HG02798 (cell line): ENCODE measurements around the gene ERP27.
A peak's percentile ranks its signal among the peaks of the same experiment; 100 is the strongest.

Experiments
- ATAC-seq: cut with Tn5 transposase; IDR thresholded peaks from one replicate; pipeline ENCODE4 v1.9.1; 2021; ENCODE audit warnings: mild to moderate bottlenecking; ENCODE audit not compliant: unreplicated experiment, poor library complexity

The ERP27 gene

DNA sequence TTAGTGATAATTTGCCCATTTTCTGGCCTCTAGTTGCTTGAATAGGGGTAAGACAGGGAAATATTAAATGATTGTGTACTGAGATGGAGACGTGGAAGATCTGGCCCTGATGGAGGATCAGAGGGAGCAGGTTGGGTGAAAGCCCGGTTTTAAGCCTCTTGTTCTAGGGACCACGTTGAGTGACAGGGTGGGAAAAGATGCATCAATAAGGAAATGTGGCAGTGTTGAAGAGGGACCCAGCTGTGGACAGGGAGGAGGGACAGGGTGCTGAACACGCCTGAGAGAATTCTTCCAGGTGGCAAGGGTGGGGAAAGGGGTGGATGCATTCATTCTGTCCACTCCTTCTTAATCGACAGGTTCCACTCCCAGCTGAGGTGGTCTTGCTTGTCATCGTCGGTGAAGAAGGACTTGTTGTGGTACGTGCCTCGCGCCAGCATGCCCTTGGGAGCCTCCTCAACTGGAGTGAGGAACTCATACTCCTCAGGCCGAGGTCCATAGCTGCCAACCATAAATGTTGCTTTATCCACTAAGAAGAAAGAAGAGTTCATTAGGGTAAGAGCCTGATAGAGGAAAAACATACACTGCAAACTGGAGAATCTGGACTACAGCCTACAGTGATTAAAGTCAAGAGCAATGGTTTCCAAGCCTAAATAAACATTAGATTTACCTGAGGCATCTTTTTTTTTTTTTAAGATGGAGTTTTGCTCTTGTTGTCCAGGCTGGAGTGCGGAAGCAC, 4.0 kb upstream of the ERP27 start:
- ATAC-seq, result no peak

DNA sequence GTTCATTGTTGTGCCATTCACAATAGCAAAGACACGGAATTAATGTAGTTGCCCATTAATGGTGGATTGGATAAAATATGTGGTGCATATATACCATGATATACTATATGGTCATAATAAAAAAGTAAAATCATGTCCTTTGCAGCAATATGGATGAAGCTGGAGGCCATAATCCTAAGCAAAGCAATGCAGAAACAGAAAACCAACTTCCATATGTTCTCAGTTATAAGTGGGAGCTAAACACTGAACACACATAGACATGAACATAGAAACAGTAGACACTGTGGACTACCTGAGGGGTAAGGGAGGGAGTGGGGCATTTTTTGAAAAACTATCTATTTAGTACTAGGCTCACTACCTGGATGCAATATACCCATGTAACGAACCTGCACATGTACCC, 3.0 kb upstream of the ERP27 start:
- ATAC-seq, result no peak

DNA sequence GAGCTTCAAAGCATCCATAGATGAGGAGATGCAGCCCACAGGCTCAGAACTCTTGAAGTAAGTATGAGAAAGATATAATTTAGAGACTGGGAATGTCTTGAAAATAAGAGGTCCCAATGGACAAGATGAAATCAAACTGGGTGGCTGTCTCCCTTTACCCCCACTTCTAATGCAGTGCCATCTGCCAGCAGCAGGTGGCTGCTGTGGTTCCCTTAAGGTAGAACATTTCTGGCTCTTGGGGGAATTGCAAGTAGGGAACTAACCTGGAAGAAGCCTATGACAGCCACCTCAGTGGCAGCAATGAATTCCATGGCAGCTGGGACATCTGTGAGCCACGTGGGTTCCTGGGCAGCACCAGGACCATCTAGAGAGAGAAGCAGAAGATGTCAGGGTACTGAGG, 648 bp downstream of the ERP27 start:
- peak; percentile 55 for ATAC-seq

DNA sequence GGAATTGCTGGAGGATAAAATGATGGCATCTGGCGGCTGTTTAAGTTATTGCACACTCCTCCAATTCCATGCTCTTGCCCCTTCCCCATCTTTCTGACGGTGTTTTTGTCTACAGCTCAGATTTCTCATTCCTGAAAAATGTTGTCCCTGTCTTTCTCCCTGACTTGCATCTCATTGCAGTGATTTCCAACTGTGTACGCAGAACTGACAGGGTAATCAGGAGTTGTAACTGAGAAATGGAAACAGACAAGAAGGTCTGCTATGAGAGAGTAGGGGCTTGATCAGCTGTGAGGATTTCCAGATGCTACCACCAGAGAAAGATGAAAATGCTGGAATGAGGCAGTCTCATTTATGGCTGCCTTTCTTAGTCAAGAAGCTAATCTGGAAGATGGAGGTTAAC, 1.3 kb downstream of the ERP27 start:
- ATAC-seq, result no peak

DNA sequence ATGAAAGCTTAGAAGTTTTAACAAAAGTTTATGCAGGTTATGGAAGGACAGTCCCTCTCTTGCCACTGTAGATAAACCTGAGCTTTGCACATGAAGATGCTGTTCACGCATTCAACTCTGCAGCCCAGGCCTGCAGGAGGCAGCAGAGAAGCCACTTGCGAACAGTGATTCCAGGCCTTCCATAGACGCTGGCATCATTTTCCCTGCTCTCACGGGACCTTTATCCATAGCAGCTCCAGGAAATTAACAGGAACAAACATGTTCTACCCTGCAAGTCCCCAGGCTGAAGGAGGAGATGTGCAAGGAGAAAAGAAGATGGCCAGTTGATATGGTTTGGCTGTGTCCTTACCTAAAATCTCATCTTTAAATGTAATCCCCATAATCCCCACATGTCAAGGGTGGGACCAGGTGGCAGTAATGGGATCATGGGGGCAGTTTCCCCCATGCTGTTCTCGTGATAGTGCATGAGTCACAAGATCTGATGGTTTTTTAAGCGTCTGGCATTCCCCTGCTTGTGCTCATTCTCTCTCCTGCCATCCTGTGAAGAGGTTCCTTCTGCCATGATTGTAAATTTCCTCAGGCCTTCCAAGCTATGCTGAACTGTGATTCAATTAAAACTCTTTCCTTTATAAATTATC, 2.0 kb downstream of the ERP27 start:
- no peak for ATAC-seq

DNA sequence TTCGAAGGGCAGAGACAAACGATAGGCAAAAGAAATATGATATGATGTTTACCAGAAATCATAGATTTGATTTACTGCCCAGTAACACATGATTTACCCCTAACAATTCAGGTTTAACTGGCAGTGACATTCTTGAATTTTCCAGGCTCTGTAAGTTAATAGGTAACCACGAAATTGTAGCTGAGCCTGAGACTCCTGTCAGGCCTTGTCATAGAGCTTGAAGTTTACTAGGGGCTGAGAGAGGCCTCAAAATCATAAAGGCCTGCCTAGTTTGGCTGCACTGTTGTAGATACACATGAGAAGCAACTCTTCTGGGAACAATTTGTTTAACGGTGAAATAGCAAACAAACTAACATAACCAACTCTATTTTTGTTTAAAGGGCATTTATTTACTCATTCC, 3.3 kb downstream of the ERP27 start:
- ATAC-seq, result no peak

DNA sequence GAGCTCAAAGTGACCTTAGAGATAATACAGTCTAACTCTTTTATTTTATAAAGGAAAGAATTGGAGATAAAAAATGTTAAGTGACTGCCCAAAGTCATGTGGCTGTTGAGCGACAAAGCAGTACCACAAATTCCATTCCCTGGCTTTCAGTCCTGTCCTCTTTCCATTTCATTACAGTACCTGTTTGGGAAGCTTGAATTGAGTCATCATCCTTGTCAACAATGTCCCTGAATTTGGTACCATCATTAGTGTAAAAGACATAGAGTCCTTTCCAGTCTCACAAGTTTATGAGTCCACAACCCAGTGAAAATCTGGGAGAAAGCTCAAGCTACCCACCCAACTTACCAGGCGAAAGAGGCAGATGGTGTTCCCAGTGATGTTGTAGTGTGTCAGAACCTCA, 3.8 kb downstream of the ERP27 start:
- no peak for ATAC-seq

DNA sequence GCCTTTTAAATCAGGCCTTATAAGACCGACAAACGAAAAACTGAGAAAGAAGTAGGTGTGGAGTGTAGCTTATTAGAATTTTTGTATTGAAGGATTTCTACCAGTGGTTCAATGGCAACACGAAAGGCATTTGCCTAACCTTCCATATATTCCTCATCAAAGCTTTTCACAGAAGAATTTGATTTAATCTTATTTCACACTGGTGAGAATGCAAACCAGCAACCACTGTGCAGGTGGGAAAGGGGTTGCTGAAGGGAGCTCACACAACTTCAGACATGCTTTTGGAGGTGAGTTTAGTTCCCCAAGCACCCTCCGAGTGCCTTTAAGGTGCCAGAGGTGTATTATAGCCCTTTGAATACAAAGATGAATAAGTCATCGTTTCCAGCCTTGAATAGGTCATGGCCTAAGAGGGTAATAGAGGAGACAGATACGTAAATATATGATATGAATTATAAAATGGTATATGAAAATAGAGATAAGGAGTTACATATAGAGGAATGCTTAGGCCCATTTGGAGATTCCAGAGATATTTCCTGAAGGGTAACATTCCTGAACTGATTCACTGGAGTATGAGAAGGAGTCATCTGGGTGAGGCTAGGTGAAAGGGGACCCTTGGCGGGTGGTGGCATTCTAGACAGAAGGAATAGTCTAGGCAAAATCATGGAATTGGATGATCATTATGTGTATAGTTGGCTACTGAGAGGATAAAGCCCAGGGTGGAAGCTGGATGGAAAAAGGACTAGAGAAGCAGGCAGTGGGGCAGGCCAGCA, 6.4 kb downstream of the ERP27 start:
- ATAC-seq, result no peak

DNA sequence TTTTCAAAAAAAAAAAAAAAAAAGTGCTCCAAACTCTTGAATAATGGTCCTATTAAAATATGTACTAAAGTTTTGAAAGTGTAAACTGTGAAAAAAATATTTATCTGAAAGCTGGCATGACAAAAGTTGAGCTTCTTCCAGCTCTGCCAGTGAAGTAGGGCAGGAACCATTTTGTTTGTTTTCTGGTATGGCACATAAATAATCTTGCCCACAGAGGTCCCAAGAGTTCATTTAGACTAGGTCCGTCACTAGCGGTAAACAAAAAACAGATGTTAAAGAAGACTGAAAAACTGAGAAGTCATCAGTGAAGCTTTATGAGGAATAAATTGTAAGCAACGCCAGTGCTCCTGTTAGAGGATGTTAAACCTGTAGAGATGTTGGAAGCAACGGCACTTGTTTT, 7.0 kb downstream of the ERP27 start:
- no peak for ATAC-seq

DNA sequence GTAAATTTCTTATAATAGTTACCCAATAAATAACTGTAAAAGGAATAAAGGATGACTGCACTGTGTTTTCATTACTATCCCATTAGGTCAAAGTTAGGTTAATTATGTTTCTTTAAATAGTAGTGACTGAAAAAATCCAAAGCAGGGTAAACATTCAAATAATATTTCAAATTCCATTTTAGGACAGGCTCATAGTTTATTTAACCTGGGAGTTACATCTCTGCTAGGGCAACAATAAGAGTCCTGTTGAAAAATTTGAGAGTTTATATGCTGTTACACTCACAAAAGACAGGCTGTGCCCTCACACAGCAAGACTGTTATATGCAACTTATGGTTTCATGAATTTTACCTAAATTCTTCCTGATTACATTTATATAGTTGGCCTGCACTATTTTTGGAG, 8.0 kb downstream of the ERP27 start:
- no peak for ATAC-seq

DNA sequence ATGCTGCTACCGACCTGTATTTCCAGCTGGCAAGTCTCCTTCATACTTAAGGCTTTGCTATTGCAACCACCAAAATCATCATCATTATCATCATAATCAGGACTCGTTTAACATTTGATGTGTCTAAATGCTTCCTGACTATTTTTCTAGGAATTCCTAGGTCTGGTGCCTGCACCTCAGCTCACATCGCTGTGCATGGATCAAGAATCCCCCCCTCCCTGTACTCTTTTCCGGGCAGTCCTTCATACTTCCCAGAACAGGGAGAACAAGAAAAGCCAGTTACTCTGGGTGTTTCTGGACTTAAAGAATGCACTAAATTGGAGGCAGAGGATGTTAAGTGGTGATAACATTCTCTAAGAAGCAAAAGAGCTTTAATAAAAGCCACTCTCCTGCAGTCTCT, 9.4 kb downstream of the ERP27 start:
- no peak for ATAC-seq

DNA sequence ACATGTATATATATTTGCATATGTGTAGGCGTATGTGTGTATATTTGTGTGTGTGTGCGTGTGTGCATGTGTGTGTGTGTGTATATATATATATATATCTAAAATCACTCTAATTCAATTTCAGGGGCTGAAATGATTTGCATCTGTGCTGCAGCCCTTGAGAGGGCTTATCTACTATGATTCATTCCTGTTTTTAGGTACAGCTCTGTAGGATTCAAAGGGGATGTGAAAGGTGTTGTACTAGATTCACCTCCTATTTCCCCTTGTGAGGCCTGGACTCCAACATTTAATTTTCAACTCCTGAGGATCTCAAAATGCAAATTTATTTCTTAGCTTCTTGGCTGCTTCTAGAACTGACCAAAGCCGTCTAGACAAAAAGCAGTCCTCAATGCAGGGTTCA, 11.1 kb downstream of the ERP27 start:
- no peak for ATAC-seq

DNA sequence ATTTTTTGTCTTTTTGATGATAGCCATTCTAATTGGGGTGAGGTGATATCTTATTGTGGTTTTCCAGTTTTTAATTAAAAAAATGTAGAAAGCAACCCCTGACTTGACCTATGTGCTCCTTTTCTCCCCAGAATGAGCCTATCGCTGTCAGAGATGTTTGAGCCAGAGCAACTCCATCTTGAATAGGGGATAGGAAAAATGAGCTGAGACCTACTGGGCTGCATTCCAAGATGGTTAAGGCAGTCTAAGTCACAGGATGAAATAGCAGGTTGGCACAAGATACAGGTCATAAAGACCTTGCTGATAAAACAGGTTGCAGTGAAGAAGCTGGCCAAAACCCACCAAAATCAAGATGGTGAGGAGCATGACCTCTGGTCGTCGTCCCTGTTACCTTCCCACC, 13.8 kb downstream of the ERP27 start:
- ATAC-seq, result no peak

DNA sequence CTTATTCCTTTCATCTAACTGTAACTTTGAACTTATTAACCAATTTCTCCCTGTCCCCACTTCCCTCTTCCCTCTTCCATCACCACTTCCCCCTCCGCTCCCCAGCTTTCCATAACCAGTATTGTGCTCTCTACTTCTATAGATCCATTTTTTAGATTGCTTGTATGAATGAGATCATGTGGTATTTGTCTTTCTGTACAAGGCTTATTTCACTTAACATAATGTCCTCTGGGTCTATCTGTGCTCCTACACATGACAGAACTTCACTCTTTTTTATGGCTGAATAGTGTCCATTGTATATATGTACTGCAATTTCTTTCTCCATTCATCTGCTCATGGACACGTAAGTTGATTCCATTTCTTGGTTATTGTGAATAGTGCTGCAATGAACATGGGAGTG, 14.4 kb downstream of the ERP27 start:
- no peak for ATAC-seq

DNA sequence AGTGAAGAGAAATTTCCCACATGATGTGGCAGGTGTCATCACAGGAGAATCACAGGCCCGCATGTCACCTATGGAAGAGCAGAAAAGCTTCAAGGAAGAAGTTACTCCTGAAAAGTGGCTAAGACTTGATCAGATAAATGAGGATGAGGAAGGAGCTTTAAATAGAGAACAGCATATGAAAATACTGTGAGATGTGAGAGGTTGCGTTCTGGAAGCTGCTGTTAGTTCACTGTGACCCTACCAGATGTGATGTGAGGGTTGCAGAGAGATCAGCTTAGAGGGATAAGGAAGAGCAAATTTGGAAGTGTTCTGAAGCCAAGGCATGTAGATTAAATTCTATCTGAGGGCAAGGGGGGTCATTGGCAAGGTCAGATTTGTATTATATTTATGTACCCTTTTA, 17.1 kb downstream of the ERP27 start:
- peak; percentile 78 for ATAC-seq

DNA sequence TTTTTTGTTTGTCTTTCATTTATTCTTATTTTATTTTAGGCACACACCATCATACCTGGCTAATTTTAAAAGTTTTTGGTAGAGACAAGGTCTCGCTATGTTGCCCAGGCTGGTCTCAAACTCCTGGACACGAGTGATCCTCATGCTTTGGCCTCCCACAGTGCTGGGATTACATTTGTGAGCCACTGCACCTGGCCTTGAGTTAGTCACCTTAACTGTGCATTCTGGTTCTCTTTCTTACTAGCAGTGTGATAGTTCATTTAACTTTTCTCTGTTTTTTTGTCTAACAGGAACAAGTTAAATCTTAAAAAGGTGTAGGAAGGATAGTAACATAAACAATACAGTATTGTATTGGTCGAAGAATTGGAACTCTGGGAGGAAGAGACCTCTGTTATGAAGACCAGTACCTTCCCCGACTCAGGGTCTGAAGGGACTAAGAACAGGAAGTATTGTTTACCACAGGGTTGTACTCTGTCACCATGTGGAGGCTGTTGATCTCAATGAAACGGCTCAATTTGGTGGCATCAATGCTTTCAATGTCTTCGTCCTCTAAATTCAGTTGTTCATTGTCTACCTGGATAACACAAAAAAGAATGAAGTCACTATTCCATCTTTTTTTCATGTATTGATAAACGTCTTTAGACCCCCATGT, 17.7 kb downstream of the ERP27 start:
- ATAC-seq, result peak; percentile 81

DNA sequence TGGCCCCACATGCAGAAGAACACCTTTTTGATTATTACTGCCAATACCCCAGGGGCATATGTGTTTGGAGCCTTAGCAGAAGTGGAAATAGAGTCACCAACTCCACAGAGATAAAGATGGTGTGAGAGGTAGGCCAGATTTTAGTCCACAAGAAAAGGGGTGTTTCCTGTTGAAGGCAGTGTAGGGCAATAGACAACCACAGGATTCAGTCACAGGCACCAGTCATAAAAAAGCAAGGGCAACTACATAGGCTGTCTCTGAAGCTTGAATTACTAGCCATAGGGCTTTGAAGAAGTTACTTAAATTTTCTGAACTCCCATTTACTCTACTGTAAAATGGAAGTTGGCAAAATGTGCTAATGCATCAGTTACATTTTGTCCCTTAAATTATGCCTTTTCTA, 18.9 kb downstream of the ERP27 start:
- no peak for ATAC-seq

DNA sequence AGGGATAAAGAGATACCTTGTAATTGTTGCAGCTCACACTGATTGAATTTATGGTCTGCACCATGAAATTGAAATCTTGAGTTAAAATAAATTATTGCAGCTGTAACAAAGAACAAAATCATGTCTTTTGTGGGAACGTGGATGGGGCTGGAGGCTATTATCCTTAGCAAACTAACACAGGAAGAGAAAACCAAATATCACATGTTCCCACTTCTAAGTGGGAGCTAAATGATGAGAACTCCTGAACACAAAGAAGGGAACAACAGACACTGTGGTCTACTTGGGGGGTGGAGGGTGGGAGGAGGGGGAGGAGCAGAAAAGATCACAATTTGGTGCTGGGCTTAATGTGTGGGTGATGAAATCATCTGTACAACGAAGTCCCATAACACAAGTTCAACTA, 22.6 kb downstream of the ERP27 start:
- ATAC-seq, result no peak

DNA sequence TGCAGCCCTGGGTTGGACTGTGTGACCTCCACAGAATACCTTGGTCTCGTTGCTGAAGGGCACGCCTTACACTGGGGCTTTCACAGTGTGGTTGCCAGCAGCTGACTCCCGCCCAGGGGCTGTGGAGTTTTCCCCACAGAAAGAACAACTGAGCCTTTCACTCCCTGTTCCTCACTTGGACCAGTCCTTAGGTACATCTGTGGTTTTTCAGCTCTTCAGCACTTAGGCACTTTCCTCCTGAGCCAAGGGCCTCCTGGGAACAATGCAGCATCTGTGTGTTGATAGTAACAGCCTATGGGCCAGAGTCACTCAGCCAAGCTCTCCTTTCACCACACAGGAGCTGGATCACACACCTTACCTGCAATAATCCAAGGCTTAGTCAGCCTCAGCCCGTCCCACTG, 25.0 kb downstream of the ERP27 start:
- no peak for ATAC-seq

DNA sequence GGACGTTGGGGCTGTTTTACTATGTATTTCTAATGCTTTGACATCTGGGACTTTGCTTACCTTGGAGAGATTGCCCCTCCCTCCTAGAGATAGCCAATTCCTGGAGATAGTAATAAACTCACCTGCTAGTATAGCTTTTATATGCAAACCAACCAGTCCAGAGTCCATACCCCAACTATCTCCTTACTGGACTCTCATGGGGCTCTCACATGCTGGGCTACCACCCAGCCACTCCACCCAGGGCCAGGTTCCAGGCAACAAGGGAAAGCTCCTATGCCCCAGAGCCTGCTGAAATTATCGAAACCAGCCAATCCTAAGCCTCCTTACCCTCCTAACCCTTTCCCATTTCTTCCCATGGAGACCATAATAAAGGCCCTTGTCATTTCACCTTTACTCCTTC, 27.2 kb downstream of the ERP27 start:
- no peak for ATAC-seq
